HepG2 (cell line): ENCODE data around the gene HNRNPM. TPM values are rescaled to one million over a fixed set of nuclear protein-coding genes. Genes with fewer than 3 reads are reported as not detected.
A peak's percentile ranks its signal among the peaks of the same experiment; 100 is the strongest.

Source experiments
- ELF4 ChIP-seq: sonication (generic); formaldehyde crosslinking; IDR thresholded peaks from 2 replicates; pipeline ENCODE4 v1.5.0; 2020; ENCODE audit warnings: missing genetic modification reagents, mild to moderate bottlenecking, moderate library complexity, borderline replicate concordance
- FOSL2 ChIP-seq: sonication (generic); formaldehyde crosslinking; IDR thresholded peaks from 2 replicates; pipeline ENCODE4 v1.4.0; 2020; ENCODE audit warnings: missing genetic modification reagents
- FOXK2 ChIP-seq: fragments of 450-650 bp; IDR thresholded peaks from 2 replicates; pipeline ENCODE4 v1.6.1; 2016
- GATAD2A ChIP-seq: IDR thresholded peaks from 2 replicates; pipeline ENCODE4 v1.6.1; 2016
- GLI4 ChIP-seq: sonication (generic); formaldehyde crosslinking; IDR thresholded peaks from 2 replicates; pipeline ENCODE4 v1.5.1; 2020; ENCODE audit warnings: missing genetic modification reagents, mild to moderate bottlenecking, moderate library complexity, borderline replicate concordance
- HMG20A ChIP-seq: IDR thresholded peaks from 2 replicates; pipeline ENCODE4 v1.6.1; 2016; ENCODE audit warnings: borderline replicate concordance
- MED13 ChIP-seq: sonication (generic); formaldehyde crosslinking; IDR thresholded peaks from 2 replicates; pipeline ENCODE4 v1.5.0; 2020; ENCODE audit warnings: missing genetic modification reagents
- PPARG ChIP-seq: conservative IDR thresholded peaks from 2 replicates; pipeline ENCODE4 v1.6.1; 2016; ENCODE audit warnings: missing biosample characterization, missing genetic modification reagents
- SMARCC2 ChIP-seq: fragments of 450-650 bp; IDR thresholded peaks from 2 replicates; pipeline ENCODE4 v1.6.1; 2017; ENCODE audit warnings: antibody characterized with exemption, mild to moderate bottlenecking
- SRY ChIP-seq: sonication (generic); formaldehyde crosslinking; IDR thresholded peaks from 2 replicates; pipeline ENCODE4 v1.8.0; 2022; ENCODE audit warnings: mild to moderate bottlenecking, missing genetic modification reagents
- SYNCRIP ChIP-seq: fragments of 200-400 bp; formaldehyde crosslinking; IDR thresholded peaks from 2 replicates; pipeline ENCODE4 v1.6.1; 2018; ENCODE audit warnings: mild to moderate bottlenecking, low read depth, low read length; ENCODE audit not compliant: insufficient read depth
- TBX3 ChIP-seq: fragments of 450-650 bp; IDR thresholded peaks from 2 replicates; pipeline ENCODE4 v1.6.1; 2017; ENCODE audit warnings: antibody characterized with exemption, mild to moderate bottlenecking, inconsistent platforms, borderline replicate concordance
- THAP11 ChIP-seq: IDR thresholded peaks from 2 replicates; pipeline ENCODE4 v1.6.1; 2016; ENCODE audit warnings: missing biosample characterization, missing genetic modification reagents
- THYN1 ChIP-seq: sonication (generic); formaldehyde crosslinking; IDR thresholded peaks from 2 replicates; pipeline ENCODE4 v1.8.1; 2023; ENCODE audit warnings: low read depth, mild to moderate bottlenecking, moderate library complexity, missing genetic modification reagents, borderline replicate concordance
- U2AF2 ChIP-seq: fragments of 200-400 bp; formaldehyde crosslinking; IDR thresholded peaks from 2 replicates; pipeline ENCODE4 v1.6.1; 2017; ENCODE audit warnings: low read depth, mild to moderate bottlenecking, low read length
- ZFP37 ChIP-seq: sonication (generic); formaldehyde crosslinking; IDR thresholded peaks from 2 replicates; pipeline ENCODE4 v1.4.0; 2020; ENCODE audit warnings: missing genetic modification reagents, borderline replicate concordance
- ZKSCAN1 ChIP-seq: fragments of 150-350 bp; IDR thresholded peaks from 2 replicates; pipeline ENCODE4 v1.6.1; 2014; ENCODE audit warnings: low read length
- ZNF256 ChIP-seq: sonication (generic); formaldehyde crosslinking; conservative IDR thresholded peaks from 2 replicates; pipeline ENCODE4 v1.4.0; 2020; ENCODE audit warnings: missing genetic modification reagents
- ZNF484 ChIP-seq: sonication (generic); formaldehyde crosslinking; IDR thresholded peaks from 2 replicates; pipeline ENCODE4 v1.5.1; 2020; ENCODE audit warnings: mild to moderate bottlenecking, low read depth, missing genetic modification reagents, borderline replicate concordance
- ZNF550 ChIP-seq: sonication (generic); formaldehyde crosslinking; IDR thresholded peaks from 2 replicates; pipeline ENCODE4 v1.4.0; 2020; ENCODE audit warnings: mild to moderate bottlenecking, missing genetic modification reagents, borderline replicate concordance
- ZNF724P ChIP-seq: sonication (generic); formaldehyde crosslinking; IDR thresholded peaks from 2 replicates; pipeline ENCODE4 v1.8.0; 2022; ENCODE audit warnings: missing genetic modification reagents, borderline replicate concordance
- polyA plus RNA-seq, 8 experiments: library from polyadenylated mRNA; depleted of rRNA in 3 of 8; stranded (reverse) in 7 of 8; unstranded in 1 of 8; fragments of >200 nt; fragmentation: Illumina TruSeq in 4 of 8; extraction: Trizol in 4 of 8; gene quantifications; 2 replicates each; pipeline versions ENCODE4 v1.2.1 to v1.2.3, GENCODE V29; 2011 to 2016; ENCODE audit warnings: low read depth in 4 of 8, missing spikeins in 1 of 8, mixed read lengths in 1 of 8; ENCODE audit not compliant: insufficient read depth in 1 of 8
- total RNA-seq, 5 experiments: library from RNA; depleted of rRNA; stranded (reverse); fragments of >200 nt; fragmentation: Illumina TruSeq; extraction: Trizol; gene quantifications; 2 replicates each; pipeline ENCODE4 v1.2.3, GENCODE V29; 2016; ENCODE audit warnings: low read depth in 1 of 5
- TF ChIP-seq, protein P1 (sequence below): sonication (generic); formaldehyde crosslinking; IDR thresholded peaks from 2 replicates; pipeline ENCODE4 v1.4.0; 2020; ENCODE audit warnings: missing genetic modification reagents
- TF ChIP-seq, protein P2 (sequence below): sonication (generic); formaldehyde crosslinking; IDR thresholded peaks from 2 replicates; pipeline ENCODE4 v1.5.1; 2020; ENCODE audit warnings: missing genetic modification reagents, mild to moderate bottlenecking, borderline replicate concordance
- TF ChIP-seq, protein P3 (sequence below): sonication (generic); formaldehyde crosslinking; IDR thresholded peaks from 2 replicates; pipeline ENCODE4 v1.4.0; 2020; ENCODE audit warnings: missing genetic modification reagents
- TF ChIP-seq, protein P4 (sequence below): sonication (generic); formaldehyde crosslinking; conservative IDR thresholded peaks from 2 replicates; pipeline ENCODE4 v1.4.0; 2020; ENCODE audit warnings: missing genetic modification reagents
- TF ChIP-seq, protein P5 (sequence below): sonication (generic); formaldehyde crosslinking; IDR thresholded peaks from 2 replicates; pipeline ENCODE4 v1.4.0; 2020; ENCODE audit warnings: missing genetic modification reagents
- TF ChIP-seq, protein P6 (sequence below): sonication (generic); formaldehyde crosslinking; IDR thresholded peaks from 2 replicates; pipeline ENCODE4 v1.4.0; 2020; ENCODE audit warnings: missing genetic modification reagents

The HNRNPM gene
- total and polyA plus RNA-seq, 2 of the 13 experiments (the other 11 are each of a cell fraction or from before 2014, with no cell fraction given) = 56.7 to 102 TPM

DNA sequence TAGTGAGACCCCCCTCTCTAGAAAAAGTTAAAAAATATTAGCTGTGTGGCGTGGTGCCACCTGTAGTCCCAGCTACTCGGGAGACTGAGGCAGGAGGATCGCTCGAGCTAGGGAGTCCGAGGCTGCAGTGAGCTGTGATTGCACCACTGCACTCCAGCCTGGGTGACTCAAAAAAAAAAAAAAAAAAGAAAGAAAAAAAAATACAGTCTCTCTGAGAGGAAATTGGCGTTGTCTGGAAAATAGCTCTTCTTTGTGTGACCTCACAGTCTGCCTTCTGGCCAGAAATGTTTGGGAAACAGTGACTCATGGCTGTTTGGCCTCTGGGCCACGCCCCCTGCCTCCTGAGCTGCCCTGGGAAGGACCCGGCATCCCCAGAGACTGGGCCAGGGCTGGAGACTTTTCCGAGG is 21.0 kb upstream of the HNRNPM start (continued):
- TF ChIP-seq GATAD2A (CRISPR knock-in tag) = peak; percentile 47; the same call in 1 of the 2 replicates
- TF ChIP-seq ZFP37 (CRISPR knock-in tag) = 0 out of 2 replicates have a peak, but pooled peaks have one; percentile 9
- TF ChIP-seq ZNF484 (CRISPR knock-in tag) = no peak
- TF ChIP-seq, protein P1, sequence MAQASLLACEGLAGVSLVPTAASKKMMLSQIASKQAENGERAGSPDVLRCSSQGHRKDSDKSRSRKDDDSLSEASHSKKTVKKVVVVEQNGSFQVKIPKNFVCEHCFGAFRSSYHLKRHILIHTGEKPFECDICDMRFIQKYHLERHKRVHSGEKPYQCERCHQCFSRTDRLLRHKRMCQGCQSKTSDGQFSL (CRISPR knock-in tag) = no peak
- TF ChIP-seq, protein P2, sequence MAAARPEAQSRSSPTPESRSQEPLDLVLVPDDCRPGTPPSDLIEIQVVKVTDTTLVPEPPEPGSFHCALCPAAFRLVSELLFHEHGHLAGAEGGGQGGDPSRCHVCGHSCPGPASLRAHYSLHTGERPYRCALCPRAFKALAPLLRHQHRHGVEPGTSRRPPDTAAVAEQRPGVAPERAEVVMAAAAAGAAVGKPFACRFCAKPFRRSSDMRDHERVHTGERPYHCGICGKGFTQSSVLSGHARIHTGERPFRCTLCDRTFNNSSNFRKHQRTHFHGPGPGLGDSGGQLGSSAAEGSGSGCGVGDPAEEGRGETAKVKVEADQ = 0 out of 2 replicates have a peak, but pooled peaks have one; percentile 39
- no peak for TF ChIP-seq ZNF724P (CRISPR knock-in tag)
- TF ChIP-seq FOXK2 = 0 out of 2 replicates have a peak, but pooled peaks have one; percentile 14
- peak; percentile 97 for TF ChIP-seq FOSL2 (CRISPR knock-in tag)
- TF ChIP-seq ZNF256 (CRISPR knock-in tag) = no peak
- peak; percentile 25; the same call in 1 of the 2 replicates for TF ChIP-seq HMG20A
- TF ChIP-seq SRY (CRISPR knock-in tag) = no peak
- TF ChIP-seq, protein P3, sequence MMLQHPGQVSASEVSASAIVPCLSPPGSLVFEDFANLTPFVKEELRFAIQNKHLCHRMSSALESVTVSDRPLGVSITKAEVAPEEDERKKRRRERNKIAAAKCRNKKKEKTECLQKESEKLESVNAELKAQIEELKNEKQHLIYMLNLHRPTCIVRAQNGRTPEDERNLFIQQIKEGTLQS (CRISPR knock-in tag) = peak; percentile 82
- TF ChIP-seq GLI4 (CRISPR knock-in tag) = no peak
- TF ChIP-seq ZNF550 (CRISPR knock-in tag) = no peak
- TF ChIP-seq ELF4 (CRISPR knock-in tag) = no peak
- TF ChIP-seq SYNCRIP = no peak
- TF ChIP-seq U2AF2 = no peak
- TF ChIP-seq ZKSCAN1 = no peak
- TF ChIP-seq SMARCC2 = no peak
- TF ChIP-seq, protein P4, sequence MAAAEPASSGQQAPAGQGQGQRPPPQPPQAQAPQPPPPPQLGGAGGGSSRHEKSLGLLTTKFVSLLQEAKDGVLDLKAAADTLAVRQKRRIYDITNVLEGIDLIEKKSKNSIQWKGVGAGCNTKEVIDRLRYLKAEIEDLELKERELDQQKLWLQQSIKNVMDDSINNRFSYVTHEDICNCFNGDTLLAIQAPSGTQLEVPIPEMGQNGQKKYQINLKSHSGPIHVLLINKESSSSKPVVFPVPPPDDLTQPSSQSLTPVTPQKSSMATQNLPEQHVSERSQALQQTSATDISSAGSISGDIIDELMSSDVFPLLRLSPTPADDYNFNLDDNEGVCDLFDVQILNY = no peak
- TF ChIP-seq, protein P5, sequence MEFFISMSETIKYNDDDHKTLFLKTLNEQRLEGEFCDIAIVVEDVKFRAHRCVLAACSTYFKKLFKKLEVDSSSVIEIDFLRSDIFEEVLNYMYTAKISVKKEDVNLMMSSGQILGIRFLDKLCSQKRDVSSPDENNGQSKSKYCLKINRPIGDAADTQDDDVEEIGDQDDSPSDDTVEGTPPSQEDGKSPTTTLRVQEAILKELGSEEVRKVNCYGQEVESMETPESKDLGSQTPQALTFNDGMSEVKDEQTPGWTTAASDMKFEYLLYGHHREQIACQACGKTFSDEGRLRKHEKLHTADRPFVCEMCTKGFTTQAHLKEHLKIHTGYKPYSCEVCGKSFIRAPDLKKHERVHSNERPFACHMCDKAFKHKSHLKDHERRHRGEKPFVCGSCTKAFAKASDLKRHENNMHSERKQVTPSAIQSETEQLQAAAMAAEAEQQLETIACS = no peak
- TF ChIP-seq THAP11 = 0 out of 2 replicates have a peak, but pooled peaks have one; percentile 7
- TF ChIP-seq THYN1 = no peak
- TF ChIP-seq PPARG (CRISPR knock-in tag) = no peak
- no peak for TF ChIP-seq MED13 (CRISPR knock-in tag)
- no peak for TF ChIP-seq TBX3
- TF ChIP-seq, protein P6, sequence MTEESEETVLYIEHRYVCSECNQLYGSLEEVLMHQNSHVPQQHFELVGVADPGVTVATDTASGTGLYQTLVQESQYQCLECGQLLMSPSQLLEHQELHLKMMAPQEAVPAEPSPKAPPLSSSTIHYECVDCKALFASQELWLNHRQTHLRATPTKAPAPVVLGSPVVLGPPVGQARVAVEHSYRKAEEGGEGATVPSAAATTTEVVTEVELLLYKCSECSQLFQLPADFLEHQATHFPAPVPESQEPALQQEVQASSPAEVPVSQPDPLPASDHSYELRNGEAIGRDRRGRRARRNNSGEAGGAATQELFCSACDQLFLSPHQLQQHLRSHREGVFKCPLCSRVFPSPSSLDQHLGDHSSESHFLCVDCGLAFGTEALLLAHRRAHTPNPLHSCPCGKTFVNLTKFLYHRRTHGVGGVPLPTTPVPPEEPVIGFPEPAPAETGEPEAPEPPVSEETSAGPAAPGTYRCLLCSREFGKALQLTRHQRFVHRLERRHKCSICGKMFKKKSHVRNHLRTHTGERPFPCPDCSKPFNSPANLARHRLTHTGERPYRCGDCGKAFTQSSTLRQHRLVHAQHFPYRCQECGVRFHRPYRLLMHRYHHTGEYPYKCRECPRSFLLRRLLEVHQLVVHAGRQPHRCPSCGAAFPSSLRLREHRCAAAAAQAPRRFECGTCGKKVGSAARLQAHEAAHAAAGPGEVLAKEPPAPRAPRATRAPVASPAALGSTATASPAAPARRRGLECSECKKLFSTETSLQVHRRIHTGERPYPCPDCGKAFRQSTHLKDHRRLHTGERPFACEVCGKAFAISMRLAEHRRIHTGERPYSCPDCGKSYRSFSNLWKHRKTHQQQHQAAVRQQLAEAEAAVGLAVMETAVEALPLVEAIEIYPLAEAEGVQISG (CRISPR knock-in tag) = no peak
